Type B pancreatic cell (in vitro differentiated cells): ENCODE data around the gene ADAMTS6. TPM values are rescaled to one million over a fixed set of nuclear protein-coding genes. Genes with fewer than 3 reads are reported as not detected.
A peak's percentile ranks its signal among the peaks of the same experiment; 100 is the strongest.

Experiments
- DNase-seq: peaks from one replicate; pipeline ENCODE4 v3.0.0; 2021; ENCODE audit warnings: mixed read lengths; ENCODE audit not compliant: unreplicated experiment; ENCODE audit errors: extremely low spot score
- H3K27ac Mint-ChIP-seq: 2 replicates; pipeline ENCODE4 v1.8.0; 2021; ENCODE audit warnings: mild to moderate bottlenecking, mixed read lengths
- H3K27me3 Mint-ChIP-seq: 2 replicates; pipeline ENCODE4 v1.8.0; 2021; ENCODE audit warnings: mixed read lengths
- H3K36me3 Mint-ChIP-seq: 2 replicates; pipeline ENCODE4 v1.8.0; 2021; ENCODE audit warnings: mixed read lengths
- H3K4me1 Mint-ChIP-seq: one replicate; pipeline ENCODE4 v1.8.0; 2021; ENCODE audit warnings: mixed read lengths; ENCODE audit not compliant: unreplicated experiment
- H3K4me3 Mint-ChIP-seq: 2 replicates; pipeline ENCODE4 v1.8.0; 2021; ENCODE audit warnings: mild to moderate bottlenecking, mixed read lengths
- H3K9me3 Mint-ChIP-seq: 2 replicates; pipeline ENCODE4 v1.8.0; 2021; ENCODE audit warnings: mixed read lengths
- CTCF ChIP-seq: fragments of 200-600 bp; sonication (generic); conservative IDR thresholded peaks from 2 replicates; pipeline ENCODE4 v1.5.0; 2021; ENCODE audit warnings: antibody characterized with exemption, mild to moderate bottlenecking
- total RNA-seq: library from RNA; stranded (reverse); gene quantifications from 2 replicates; pipeline ENCODE4 v1.2.1, GENCODE V29; 2021; ENCODE audit warnings: low replicate concordance

ADAMTS6 gene
- total RNA-seq, 1 donor from 2014 or later: 4.2 TPM

- no peak overlapping the region for H3K27ac Mint-ChIP-seq
Observed at GRCh38 chr5:65101632-65102100, 380.1 kb downstream of the ADAMTS6 start.

GRCh38 chr5:65100911-65101631 lies 380.6 kb downstream of the ADAMTS6 start:
- H3K9me3 Mint-ChIP-seq: no peaks in the 10 kb centered on the region
- H3K4me1 Mint-ChIP-seq: no peaks in the 10 kb centered on the region
- no peak overlapping the region for H3K27ac Mint-ChIP-seq
- no peak for DNase-seq
- TF ChIP-seq CTCF: peak; percentile 69
- no peaks in the 10 kb centered on the region for H3K36me3 Mint-ChIP-seq
- peak overlapping the region; percentile 9 for H3K4me3 Mint-ChIP-seq
- no peaks in the 10 kb centered on the region for H3K27me3 Mint-ChIP-seq

More at GRCh38 chr5:65101632-65102100, 380.1 kb downstream of the ADAMTS6 start:
- no peak for DNase-seq
- Mint-ChIP-seq H3K4me1 (no peaks in the 10 kb centered on the region), H3K27me3 (no peaks in the 10 kb centered on the region), H3K9me3 (no peaks in the 10 kb centered on the region), H3K36me3 (no peaks in the 10 kb centered on the region), H3K4me3 (peak overlapping the region; percentile 9)
- no peak for TF ChIP-seq CTCF

Other genes starting within 250 kb of the ADAMTS6 start
- gene CENPK, start 81.2 kb upstream of the ADAMTS6 start, total RNA-seq: 17.6 and 36.9 TPM in 2 replicates
- gene PPWD1, start 81.4 kb upstream of the ADAMTS6 start, total RNA-seq: 30.1 and 40.4 TPM in 2 replicates
- 10.8 and 16.4 TPM in 2 replicates for gene TRIM23, start 142.4 kb upstream of the ADAMTS6 start, total RNA-seq
- gene SHLD3, start 143.1 kb upstream of the ADAMTS6 start, total RNA-seq: 4.0 and 4.2 TPM in 2 replicates
- 13.5 and 18.0 TPM in 2 replicates for gene TRAPPC13, start 143.1 kb upstream of the ADAMTS6 start, total RNA-seq
- gene SGTB, start 240.2 kb upstream of the ADAMTS6 start, total RNA-seq: 4.9 and 10.2 TPM in 2 replicates
- gene NLN, start 240.3 kb upstream of the ADAMTS6 start, total RNA-seq: 44.4 and 47.2 TPM in 2 replicates